GM18505 (cell line): ENCODE data around the gene NTM.
A peak's percentile ranks its signal among the peaks of the same experiment; 100 is the strongest.

Experiments used
- ATAC-seq: cut with Tn5 transposase; IDR thresholded peaks from one replicate; pipeline ENCODE4 v1.9.1; 2021; ENCODE audit not compliant: unreplicated experiment
- POLR2A ChIP-seq: IDR thresholded peaks from 4 replicates; pipeline ENCODE4 v1.6.1; 2011; ENCODE audit warnings: borderline replicate concordance; ENCODE audit not compliant: insufficient read depth, insufficient read length; ENCODE audit errors: extremely low read depth

NTM gene

GRCh38 chr11:131644204-131644795 lies 273.9 kb downstream of the NTM start:
- no peak for TF ChIP-seq POLR2A
- no peak for ATAC-seq

GRCh38 chr11:131645237-131645636 lies 274.8 kb downstream of the NTM start:
- TF ChIP-seq POLR2A = no peak
- no peak for ATAC-seq

GRCh38 chr11:131649856-131650255 lies 279.4 kb downstream of the NTM start:
- no peak for TF ChIP-seq POLR2A

GRCh38 chr11:131652231-131652630 lies 281.8 kb downstream of the NTM start:
- no peak for ATAC-seq
- TF ChIP-seq POLR2A = no peak

More at GRCh38 chr11:131649856-131650255, 279.4 kb downstream of the NTM start:
- ATAC-seq = no peak

- ATAC-seq = no peak
- TF ChIP-seq POLR2A = no peak
Measured at GRCh38 chr11:131653260-131653659, 282.8 kb downstream of the NTM start.

- no peak for TF ChIP-seq POLR2A
- ATAC-seq = no peak
Measured at GRCh38 chr11:131654849-131655248, 284.4 kb downstream of the NTM start.

- no peak for ATAC-seq
- TF ChIP-seq POLR2A = no peak
Measured at GRCh38 chr11:131656179-131656838, 285.9 kb downstream of the NTM start.

GRCh38 chr11:131656839-131657211 lies 286.4 kb downstream of the NTM start:
- ATAC-seq = no peak
- no peak for TF ChIP-seq POLR2A

GRCh38 chr11:131658414-131658813 lies 288.0 kb downstream of the NTM start:
- TF ChIP-seq POLR2A = no peak
- no peak for ATAC-seq

- peak; percentile 74 for ATAC-seq
- TF ChIP-seq POLR2A = no peak
Measured at GRCh38 chr11:131658952-131659351, 288.5 kb downstream of the NTM start.

- ATAC-seq = no peak
Measured at GRCh38 chr11:131659931-131660330, 289.5 kb downstream of the NTM start.

GRCh38 chr11:131661132-131661531 lies 290.7 kb downstream of the NTM start:
- ATAC-seq = no peak
- no peak for TF ChIP-seq POLR2A

More at GRCh38 chr11:131659931-131660330, 289.5 kb downstream of the NTM start:
- TF ChIP-seq POLR2A = no peak

- TF ChIP-seq POLR2A = no peak
- ATAC-seq = no peak
Measured at GRCh38 chr11:131662317-131662972, 292.0 kb downstream of the NTM start.

GRCh38 chr11:131662993-131663392 lies 292.6 kb downstream of the NTM start:
- TF ChIP-seq POLR2A = no peak

More at GRCh38 chr11:131662993-131663392, 292.6 kb downstream of the NTM start:
- no peak for ATAC-seq
